ENCODE measurements around the gene CEL.
"Not testable (repeated sequence)": the region's sequence is repeated elsewhere in the genome, so short reads cannot be mapped to it uniquely, and the experiment has no call there.

Gene CEL

DNA sequence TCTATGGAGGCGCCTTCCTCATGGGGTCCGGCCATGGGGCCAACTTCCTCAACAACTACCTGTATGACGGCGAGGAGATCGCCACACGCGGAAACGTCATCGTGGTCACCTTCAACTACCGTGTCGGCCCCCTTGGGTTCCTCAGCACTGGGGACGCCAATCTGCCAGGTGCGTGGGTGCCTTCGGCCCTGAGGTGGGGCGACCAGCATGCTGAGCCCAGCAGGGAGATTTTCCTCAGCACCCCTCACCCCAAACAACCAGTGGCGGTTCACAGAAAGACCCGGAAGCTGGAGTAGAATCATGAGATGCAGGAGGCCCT is 3.2 kb downstream of the CEL start:
- DNase-seq = no peak

DNA sequence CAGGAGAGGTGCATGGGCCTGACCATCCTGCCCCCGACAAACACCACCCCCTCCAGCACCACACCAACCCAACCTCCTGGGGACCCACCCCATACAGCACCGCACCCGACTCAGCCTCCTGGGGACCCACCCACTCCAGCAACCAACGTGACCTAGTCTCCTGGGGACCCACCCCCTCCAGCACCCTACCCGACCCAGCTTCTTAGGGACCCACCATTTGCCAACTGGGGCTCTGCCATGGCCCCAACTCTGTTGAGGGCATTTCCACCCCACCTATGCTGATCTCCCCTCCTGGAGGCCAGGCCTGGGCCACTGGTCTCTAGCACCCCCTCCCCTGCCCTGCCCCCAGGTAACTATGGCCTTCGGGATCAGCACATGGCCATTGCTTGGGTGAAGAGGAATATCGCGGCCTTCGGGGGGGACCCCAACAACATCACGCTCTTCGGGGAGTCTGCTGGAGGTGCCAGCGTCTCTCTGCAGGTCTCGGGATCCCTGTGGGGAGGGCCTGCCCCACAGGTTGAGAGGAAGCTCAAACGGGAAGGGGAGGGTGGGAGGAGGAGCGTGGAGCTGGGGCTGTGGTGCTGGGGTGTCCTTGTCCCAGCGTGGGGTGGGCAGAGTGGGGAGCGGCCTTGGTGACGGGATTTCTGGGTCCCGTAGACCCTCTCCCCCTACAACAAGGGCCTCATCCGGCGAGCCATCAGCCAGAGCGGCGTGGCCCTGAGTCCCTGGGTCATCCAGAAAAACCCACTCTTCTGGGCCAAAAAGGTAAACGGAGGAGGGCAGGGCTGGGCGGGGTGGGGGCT is 4.6 kb downstream of the CEL start:
- no peak for DNase-seq

DNA sequence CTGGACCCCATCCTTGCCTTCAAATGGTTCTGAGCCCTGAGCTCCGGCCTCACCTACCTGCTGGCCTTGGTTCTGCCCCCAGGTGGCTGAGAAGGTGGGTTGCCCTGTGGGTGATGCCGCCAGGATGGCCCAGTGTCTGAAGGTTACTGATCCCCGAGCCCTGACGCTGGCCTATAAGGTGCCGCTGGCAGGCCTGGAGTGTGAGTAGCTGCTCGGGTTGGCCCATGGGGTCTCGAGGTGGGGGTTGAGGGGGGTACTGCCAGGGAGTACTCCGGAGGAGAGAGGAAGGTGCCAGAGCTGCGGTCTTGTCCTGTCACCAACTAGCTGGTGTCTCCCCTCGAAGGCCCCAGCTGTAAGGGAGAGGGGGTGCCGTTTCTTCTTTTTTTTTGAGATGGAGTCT is 5.2 kb downstream of the CEL start:
- no peak for DNase-seq

DNA sequence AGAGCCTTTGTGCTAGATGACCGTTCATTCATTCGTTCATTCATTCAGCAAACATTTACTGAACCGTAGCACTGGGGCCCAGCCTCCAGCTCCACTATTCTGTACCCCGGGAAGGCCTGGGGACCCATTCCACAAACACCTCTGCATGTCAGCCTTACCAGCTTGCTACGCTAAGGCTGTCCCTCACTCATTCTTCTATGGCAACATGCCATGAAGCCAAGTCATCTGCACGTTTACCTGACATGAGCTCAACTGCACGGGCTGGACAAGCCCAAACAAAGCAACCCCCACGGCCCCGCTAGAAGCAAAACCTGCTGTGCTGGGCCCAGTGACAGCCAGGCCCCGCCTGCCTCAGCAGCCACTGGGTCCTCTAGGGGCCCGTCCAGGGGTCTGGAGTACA is 6.0 kb downstream of the CEL start:
- DNase-seq = no peak

DNA sequence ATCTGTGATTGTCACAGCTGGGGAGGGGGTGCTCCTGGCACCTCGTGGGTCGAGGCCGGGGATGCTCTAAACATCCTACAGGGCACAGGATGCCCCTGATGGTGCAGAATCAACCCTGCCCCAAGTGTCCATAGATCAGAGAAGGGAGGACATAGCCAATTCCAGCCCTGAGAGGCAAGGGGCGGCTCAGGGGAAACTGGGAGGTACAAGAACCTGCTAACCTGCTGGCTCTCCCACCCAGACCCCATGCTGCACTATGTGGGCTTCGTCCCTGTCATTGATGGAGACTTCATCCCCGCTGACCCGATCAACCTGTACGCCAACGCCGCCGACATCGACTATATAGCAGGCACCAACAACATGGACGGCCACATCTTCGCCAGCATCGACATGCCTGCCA is 6.7 kb downstream of the CEL start:
- DNase-seq = not testable (repeated sequence)

DNA sequence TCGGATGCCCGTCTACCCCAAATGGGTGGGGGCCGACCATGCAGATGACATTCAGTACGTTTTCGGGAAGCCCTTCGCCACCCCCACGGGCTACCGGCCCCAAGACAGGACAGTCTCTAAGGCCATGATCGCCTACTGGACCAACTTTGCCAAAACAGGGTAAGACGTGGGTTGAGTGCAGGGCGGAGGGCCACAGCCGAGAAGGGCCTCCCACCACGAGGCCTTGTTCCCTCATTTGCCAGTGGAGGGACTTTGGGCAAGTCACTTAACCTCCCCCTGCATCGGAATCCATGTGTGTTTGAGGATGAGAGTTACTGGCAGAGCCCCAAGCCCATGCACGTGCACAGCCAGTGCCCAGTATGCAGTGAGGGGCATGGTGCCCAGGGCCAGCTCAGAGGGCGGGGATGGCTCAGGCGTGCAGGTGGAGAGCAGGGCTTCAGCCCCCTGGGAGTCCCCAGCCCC is 8.8 kb downstream of the CEL start:
- not testable (repeated sequence) for DNase-seq

DNA sequence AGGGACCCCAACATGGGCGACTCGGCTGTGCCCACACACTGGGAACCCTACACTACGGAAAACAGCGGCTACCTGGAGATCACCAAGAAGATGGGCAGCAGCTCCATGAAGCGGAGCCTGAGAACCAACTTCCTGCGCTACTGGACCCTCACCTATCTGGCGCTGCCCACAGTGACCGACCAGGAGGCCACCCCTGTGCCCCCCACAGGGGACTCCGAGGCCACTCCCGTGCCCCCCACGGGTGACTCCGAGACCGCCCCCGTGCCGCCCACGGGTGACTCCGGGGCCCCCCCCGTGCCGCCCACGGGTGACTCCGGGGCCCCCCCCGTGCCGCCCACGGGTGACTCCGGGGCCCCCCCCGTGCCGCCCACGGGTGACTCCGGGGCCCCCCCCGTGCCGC is 9.2 kb downstream of the CEL start:
- not testable (repeated sequence) for DNase-seq

DNA sequence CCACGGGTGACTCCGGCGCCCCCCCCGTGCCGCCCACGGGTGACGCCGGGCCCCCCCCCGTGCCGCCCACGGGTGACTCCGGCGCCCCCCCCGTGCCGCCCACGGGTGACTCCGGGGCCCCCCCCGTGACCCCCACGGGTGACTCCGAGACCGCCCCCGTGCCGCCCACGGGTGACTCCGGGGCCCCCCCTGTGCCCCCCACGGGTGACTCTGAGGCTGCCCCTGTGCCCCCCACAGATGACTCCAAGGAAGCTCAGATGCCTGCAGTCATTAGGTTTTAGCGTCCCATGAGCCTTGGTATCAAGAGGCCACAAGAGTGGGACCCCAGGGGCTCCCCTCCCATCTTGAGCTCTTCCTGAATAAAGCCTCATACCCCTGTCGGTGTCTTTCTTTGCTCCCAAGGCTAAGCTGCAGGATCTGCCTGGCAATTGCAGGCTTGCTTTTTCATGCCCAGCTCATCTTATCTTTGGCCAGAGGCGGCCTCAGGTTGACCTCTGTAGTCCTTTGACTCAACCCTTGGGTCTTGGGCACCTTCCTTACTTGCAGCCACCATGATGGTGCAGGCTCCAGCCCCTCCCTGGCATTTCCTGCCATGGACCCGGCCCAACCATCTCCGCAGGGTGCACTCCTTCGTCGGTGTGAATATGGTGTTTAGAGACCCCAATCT is 9.8 kb downstream of the CEL start:
- no peak for DNase-seq

DNA sequence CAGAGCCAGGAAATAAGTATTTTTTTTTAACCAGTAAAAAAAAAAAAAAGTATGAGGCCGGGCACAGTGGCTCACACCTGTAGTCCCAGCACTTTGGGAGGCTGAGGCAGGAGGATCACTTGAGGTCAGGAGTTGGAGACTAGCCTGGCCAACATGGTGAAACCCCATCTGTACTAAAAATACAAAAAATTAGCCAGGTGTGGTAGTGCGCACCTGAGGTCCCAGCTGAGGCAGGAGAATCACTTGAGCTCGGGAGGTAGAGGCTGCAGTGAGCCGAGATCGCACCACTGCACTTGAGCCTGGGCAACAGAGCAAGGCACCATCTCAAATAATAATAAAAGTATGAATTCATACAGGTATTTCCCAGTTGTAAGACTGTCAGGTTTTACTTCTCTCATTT is 10.4 kb downstream of the CEL start:
- not testable (repeated sequence) for DNase-seq

DNA sequence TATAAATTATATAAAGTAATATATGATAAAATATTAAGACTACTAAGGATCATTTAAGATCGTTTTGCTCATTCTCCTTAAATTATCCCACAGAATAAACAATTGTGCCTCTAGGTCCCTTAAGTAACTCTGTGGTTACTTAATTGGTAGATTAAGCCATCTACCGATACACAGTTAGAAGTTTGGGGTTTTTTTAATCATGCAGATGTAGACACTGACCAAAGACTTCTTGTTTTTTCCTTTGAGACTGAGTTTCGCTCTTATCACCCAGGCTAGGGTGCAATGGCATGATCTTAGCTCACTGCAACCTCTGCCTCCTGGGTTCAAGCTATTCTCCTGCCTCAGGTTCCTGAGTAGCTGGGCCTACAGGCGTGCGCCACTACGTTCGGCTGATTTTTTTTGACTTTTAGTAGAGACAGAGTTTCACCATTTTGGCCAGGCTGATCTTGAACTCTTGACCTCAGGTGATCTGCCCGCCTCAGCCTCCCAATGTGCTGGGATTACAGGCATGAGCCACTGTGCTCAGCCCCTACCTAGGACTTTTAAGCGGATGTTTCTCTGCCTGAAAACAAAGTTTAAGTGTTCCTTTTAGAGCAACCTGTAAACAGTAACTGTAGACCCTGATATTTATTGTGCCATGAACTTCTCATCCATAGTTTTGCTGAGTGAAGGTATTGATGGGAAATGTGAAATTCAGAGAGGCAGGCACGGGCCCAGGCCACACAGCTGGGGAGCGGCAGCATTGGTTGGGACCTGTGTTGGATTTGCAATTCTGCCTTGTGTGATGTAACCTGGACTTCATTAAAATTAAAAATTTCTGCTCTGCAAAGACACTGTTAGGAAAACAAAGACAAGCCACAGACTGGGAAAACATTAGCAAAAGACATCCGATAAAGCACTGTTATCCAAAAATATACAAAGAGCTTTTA is 11.6 kb downstream of the CEL start:
- peak; percentile 5 to 7 for DNase-seq

DNA sequence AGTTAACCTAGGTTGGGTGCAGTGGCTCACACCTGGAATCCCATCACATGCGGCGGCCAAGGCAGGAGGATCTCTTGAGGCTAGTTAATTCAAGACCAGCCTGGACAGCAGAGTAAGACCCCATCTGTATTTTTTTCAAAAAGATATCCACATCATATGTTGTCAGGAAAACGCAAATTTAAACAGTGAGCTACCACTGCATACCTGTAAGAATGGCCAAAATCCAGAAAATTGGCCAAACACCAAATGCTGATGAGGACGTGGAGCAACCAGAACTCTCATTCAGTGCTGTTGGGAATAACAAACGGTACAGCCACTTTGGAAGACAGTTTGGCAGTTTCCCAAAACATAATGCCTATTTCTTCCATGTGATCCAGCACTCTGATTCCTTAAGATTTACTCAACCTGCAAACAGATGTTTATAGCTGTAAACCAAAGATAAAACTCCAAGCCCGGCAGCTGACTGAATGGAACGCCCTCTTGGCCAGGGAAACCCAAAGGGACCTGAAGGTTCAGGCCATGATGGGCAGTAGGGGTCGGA is 12.4 kb downstream of the CEL start:
- no peak for DNase-seq

DNA sequence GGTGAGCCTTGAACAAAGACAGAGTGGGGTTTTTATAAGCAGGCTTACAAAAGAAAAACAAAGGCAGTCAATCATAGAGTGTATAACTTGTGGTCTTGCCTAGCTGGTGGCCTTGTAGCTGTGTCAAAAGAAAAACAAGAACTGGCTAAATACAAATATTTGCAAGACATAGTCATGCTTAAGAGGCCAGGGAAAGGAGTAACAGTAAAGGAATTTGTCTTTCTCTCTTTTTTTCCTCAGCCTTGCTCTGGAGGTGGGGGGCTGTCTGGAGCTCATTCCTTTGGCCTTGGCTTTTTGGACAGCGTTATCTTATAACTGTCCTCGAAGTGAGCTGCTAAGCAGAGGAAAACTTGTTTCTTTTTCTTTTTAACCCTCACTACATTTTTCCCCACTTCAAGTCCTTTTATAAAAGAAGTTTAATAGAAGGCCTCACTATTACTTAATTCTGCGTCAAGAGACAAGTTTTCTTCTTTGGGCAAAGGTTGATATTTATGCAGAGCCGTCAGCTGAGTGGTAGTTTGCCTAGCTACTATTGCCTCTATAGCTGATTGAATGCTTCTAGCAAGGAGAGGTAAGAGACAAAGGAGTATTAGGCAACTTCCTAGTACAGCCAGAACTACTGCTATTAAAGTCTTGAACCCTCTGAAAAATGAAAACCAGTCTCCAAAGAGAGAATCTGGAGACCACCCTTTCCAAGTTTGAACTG is 14.3 kb downstream of the CEL start:
- no peak for DNase-seq

DNA sequence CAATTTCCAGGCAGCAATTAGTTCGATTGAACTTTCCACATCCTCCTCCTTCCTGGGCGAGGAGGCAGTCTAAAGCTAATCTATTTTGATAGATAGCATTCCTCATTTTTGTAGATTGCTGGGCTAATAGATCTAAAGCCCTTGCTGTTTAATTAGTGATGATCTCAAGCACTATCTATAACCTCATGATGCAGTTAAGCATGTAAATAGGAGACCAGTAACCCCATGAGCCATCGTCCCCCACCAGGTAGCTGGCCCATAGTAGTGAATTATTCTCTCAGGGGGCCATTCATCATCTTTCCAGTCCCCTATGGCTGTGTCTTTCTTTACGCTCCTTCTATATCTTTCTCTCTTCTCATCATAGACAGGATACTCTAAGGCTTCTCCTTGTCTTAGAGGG is 14.9 kb downstream of the CEL start:
- DNase-seq = no peak

DNA sequence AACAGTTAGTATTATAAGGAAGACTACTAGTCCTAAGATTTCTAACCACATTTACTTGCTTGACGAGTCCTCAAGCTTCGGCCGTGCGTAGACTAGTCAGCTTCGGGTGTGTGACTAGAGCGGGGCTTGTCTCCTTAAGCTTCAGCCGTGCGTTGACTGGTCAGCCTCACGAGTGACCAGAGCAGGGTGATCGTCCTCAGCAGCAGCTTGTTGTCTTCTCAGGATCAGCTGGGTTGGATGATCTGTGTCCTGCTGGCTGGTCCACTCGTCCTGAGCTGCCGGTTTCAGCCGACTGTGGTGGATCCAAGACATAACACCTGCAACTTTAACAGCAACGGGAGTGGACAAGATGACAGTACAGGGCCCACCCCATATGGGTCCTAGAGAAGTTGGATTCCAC is 16.7 kb downstream of the CEL start:
- DNase-seq = no peak

DNA sequence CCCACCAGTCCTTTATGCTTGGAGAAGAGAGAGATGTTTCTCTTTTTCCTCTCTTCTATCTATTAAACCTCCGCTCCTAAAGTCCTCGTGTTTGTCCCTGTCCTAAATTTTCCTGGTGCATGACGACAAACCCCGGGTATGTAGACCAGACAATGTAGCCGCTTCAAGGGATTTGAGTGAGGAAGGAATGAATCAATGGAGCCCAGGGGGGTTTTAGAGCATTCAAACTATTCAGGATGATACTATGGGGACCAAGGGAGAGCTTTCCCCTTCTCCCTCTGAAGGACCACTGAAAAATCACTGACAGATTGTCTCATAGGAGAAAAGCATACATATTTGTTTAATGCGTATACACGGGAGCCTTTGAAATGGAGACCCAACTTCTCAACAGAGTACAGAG is 18.4 kb downstream of the CEL start:
- no peak for DNase-seq

DNA sequence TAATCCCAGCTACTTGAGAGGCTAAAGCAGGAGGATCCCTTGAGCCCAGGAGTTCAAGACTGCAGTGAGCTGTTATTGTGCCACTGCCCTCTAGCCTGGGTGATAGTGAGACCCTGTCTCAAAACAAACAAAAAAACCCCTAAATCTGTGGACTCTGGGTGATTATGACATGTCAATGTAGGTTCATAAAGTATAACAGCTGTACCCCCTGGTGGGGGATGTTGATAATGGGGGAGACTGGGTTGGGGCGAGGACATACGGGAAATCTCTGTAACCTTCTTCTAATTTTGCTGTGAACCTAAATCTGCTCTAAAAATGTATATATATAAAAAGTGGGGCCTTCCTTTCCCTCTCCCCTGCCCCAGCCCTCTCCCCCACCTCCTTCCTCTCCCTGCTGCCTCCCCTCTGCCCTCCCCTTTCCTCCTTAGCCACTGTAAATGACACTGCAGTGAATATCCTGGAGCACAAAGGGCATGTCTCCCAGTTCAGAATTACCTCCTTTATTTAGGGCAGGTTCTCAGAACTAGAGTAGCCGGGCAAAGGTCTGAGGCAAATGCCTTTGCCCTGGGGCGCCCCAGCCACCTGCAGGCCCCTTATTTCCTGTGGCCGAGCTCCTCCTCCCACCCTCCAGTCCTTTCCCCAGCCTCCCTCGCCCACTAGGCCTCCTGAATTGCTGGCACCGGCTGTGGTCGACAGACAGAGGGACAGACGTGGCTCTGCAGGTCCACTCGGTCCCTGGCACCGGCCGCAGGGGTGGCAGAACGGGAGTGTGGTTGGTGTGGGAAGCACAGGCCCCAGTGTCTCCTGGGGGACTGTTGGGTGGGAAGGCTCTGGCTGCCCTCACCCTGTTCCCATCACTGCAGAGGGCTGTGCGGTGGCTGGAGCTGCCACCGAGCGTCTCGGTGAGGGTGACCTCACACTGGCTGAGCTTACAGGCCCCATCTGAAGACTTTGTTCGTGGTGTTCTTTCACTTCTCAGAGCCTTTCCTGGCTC is 19.3 kb downstream of the CEL start:
- DNase-seq = not testable (repeated sequence)

DNA sequence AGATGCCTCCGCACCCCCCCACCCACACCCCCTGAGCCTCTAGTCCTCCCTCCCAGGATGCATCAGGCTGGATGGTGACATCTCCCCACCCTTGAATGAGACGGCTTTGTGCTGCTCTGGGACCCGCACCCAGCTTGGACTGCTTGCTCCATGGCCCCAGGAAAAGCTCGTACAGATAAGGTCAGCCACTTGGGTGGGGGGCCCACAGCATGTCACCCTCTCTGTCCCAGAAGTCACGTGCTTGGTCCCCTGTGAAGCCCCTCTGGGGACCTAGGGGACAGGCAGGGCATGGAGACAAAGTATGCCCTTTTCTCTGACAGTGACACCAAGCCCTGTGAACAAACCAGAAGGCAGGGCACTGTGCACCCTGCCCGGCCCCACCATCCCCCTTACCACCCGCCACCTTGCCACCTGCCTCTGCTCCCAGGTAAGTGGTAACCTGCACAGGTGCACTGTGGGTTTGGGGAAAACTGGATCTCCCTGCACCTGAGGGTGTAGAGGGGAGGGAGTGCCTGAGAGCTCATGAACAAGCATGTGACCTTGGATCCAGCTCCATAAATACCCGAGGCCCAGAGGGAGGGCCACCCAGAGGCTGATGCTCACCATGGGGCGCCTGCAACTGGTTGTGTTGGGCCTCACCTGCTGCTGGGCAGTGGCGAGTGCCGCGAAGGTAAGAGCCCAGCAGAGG is 20.3 kb downstream of the CEL start:
- not testable (repeated sequence) for DNase-seq

DNA sequence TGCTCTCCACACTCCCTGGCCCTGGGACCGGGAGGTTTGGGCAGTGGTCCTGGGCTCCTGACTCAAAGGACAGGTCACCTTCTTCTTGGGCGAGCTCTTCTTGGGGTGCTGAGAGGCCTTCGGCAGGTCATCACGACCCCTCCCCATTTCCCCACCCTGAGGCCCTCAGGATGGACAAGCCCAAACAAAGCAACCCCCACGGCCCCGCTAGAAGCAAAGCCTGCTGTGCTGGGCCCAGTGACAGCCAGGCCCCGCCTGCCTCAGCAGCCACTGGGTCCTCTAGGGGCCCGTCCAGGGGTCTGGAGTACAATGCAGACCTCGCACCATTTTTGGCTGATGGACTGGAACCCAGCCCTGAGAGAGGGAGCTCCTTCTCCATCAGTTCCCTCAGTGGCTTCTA is 21.9 kb downstream of the CEL start:
- DNase-seq = not testable (repeated sequence)

DNA sequence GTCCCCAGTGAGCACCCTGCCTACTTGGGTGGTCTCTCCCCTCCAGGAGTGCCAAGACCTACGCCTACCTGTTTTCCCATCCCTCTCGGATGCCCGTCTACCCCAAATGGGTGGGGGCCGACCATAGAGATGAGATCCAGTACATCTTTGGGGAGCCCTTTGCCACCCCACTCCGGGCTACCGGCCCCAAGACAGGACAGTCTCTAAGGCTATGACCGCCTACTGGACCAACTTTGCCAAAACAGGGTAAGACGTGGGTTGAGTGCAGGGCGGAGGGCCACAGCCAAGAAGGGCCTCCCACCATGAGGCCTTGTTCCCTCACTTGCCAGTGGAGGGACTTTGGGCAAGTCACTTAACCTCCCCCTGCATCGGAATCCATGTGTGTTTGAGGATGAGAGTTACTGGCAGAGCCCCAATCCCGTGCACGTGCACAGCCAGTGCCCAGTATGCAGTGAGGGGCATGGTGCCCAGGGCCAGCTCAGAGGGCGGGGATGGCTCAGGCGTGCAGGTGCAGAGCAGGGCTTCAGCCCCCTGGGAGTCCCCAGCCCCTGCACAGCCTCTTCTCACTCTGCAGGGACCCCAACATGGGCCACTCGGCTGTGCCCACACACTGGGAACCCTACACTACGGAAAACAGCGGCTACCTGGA is 24.6 kb downstream of the CEL start:
- DNase-seq = not testable (repeated sequence)

DNA sequence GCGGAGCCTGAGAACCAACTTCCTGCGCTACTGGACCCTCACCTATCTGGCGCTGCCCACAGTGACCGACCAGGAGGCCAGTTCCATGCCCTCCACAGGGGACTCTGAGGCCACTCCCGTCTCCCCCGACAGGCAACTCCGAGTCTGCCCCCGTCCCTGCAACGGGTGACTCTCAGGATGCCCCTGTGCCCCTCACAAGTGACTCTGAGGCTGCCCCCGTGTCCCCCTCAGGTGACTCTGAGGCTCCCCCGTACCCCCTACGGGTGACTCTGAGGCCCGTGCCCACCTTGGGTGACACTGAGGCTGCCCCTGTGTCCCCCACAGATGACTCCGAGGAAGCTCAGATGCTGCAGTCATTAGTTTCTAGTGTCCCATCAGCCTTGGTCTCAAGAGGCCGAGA is 25.1 kb downstream of the CEL start:
- no peak for DNase-seq
